GM18870 (cell line): Measurements from ENCODE around the gene SAMD14.

Experiments used
- ATAC-seq: cut with Tn5 transposase; IDR thresholded peaks from one replicate; pipeline ENCODE4 v1.9.1; 2021; ENCODE audit warnings: moderate library complexity; ENCODE audit not compliant: unreplicated experiment

The SAMD14 gene

DNA sequence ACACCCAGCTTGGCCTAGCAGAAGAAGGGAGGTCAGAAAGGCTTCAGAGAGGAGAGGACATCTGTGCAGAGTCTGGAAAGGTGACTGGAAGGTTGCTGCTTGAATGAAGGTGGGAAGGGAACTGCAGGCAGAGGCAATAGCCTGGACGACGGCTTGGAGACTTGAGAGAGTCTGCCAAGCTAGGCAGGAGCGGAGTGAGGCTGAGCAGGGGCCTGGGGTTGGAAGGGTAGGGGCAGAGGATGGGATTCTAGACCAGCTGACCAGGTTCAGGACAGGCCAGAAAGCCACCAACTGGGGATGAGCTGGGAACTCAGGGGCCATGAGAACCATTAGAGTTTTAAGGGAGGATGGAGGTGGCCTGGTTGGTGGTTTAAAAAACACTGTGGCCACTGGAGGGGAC is 35.5 kb upstream of the SAMD14 start:
- ATAC-seq: no peak

DNA sequence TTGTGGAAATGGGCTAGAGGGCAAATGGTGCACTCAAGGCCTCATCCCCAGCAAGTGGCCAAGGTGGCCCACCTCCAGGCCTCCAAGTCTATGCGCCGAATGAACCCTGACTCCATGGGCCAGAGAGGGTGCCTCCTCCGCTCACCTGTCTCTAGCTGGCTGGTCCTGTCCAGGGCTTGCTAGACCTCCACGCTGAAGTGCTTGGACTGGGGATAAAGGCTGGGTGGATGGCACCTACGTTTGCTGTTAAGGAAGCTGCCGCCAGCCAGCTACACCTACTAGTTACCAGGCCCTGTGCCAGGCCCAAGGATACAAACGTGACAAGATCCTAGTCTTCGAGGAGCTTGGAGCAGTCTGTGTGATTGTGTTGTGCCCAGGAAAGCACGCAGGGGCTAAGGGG is 35.1 kb upstream of the SAMD14 start:
- ATAC-seq: no peak

DNA sequence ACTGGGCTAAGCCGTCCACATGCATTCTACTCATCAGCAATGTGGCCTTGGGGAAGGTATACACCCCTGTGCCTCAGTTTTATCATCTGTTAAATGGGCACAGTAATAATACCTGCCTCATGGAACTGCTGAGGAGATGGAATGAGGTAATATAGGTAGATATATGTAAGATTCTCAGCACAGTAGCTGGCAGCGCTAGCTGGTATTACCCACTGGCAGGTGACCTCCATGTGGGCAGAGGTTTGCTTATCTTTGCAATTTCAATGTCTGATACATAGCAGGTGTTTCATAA is 34.7 kb upstream of the SAMD14 start:
- ATAC-seq: no peak

DNA sequence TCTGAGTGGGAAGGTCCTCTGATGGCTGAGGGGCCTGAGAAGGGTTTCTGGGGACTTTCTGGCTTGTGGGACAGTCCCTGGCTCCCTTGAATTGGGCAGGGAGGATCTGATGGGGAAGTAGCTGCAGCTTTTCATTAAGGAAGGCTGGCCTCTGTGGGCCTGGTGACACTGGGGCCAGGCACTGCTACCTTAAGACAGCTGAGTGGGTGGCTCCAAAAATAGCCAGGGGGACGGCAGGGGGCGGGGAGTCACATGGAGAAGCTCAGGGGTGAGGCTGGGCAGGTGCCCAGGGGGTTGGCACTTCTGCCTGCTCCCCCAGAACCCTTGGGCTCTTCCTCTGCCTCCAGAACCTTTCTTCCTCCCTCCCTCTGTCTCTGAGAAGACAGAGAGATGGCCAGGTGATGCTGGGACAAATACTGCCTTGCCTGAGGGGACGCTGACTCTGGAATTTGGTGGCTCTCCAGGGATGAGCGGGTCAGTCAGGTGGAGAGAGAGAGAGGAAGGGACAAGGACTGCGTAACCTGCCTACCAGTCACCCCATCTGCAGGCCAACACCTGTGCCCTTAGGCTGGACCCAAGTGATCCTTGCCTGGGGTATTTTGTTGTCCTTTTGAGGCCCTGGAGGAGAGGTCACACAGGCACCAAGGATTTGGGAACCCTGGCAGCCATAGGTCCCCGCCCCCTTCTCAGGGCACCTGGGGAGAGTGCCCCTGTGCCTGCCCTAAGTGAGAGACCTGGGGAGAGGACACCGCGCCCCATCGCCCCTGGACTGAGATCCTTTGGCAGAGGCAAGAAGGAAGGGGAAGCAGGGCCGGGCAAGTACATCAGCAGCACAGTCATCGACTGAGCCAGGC is 34.1 kb upstream of the SAMD14 start:
- no peak for ATAC-seq

DNA sequence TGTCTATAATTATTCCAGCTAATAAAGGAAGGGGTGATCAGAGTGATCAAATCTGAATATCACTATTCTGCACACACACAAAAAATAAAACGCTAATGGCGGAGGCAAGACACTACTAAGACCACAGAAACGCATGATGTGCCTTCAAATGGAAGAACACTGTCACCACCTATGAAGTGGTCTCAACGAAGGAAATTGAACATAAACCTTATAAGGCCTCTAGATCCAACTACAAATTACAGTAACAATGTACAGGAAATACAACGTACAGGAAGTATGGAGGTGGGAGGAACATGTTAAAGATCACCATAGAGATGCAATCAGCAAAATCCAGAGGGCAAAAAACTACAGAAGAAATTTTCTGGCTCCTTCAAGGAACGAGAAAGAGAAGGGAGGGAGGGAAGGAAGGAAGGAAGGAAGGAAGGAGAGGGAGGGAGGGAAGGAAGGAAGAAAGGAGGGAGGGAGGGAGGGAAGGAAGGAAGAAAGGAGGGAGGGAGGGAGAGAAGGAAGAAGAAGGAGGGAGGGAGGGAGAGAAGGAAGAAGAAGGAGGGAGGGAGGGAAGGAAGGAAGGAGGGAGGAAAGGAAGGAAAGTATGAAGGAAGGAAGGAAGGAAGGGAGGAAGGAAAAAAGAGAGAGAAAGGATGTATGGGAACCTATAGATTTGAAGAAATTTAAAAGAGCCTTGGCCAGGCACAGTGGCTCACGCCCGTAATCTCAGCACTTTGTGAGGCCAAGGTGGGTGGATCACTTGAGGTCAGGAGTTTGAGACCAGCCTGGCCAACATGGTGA is 32.7 kb upstream of the SAMD14 start:
- ATAC-seq: no peak

DNA sequence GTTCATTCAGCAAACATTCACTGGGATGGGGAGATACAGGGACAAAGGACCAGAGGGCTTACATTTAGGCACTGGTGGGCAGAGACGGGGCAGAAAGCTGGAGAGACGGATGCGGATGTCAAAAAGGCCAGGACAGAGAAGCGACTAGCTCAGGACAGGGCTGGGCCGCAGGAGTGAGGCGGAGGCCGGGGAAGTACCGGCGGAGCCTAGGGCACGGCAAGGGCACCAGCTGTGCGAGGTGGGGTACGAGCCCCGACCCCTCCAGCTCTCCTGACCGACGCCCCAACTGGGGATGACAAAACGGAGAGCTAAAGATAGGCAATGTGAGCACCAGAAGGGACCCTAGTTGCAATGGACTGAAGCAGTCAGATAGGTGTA is 31.9 kb upstream of the SAMD14 start:
- ATAC-seq: no peak

DNA sequence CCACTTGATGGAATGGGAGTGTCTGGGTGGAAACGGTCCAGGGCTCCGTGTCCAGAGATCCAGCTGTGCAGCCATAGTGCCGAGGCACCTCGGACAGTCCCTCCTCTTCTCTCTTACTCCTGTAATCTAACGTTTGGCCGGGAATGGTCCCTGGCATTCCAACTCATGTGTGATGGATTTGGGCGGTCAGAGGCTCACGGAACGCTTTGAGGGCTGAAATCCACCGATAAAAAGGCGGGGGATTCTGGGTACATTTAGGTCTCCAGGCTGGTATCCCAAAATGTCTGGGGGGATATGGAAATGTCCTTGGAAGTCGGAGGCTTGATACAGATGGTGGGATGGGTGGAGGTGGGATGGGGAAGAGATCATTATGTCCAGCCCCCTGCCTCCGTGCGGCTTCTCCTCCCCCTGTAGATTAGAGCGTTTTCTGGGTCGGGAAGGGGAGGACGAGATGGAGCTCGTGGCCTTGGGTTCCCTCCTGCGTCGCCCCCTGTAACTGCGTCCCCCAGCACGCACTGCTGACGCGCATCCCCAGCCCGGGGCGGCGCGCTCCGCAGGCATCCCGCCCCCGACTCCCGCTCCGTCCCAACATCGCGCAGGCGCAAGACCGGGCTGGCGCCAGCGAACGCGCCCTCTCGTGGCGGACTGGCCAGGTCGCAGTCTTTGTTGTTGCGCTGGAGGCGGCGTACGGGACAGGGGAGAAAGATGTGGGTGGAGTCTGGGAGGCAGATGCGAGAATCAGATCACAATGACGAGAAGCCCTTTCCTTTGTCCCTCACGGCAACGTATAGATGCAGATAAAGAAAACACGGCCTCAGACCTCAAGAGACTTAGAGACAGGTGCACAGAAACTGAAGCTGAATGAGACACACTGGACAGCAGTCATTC is 31.3 kb upstream of the SAMD14 start:
- peak; percentile 46 for ATAC-seq

DNA sequence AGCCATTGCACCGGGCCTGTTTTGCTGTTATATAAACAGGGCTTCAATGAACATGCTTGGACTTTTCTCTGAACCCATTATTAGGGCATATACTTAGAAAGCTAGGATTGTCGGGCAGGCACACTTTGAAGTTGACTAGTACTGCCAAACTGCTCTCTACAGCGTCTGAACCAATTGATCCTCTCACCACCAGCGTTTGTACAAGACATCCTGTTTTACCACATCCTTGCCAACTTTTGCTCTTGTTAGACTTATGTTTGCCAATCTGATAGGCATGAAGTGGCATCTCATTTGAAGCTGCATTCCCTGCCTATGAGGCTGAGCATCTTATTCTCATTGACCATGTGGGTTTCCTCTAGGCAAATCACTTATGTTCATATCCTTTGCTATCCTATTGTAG is 27.9 kb upstream of the SAMD14 start:
- ATAC-seq: no peak

DNA sequence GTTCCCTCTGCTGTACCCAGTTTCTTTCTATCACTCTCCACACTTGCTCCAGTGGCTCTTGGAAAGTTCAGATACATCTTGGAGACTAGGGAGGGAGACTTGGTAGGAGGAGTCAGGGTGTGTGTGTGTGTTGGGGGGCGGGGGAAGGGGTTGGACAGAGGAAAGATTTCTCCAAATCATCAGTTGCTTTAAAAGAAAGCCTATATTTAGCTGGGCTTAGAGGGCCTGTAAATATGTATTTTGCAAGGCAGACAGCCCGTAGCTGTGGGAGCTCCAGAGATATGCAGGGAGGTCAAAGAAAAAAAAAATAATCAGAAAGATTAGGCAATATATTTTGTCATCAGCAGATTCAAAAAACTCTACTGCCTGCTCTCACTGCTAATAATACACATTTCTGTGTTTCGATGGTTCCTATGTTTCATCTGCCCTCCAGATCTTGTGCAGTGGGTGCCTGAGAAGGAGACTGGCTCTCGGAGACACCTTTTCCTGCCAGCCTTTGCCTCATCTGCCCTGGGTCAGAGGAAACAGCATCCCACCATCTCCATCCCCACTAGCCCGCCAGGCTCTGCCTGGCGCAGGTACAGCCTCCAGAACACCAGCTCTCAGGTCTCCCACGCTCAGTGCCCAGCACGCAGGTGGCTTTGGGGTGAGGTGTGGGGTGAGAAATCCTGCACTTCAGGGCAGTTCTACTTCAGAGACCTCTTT is 25.3 kb upstream of the SAMD14 start:
- no peak for ATAC-seq

DNA sequence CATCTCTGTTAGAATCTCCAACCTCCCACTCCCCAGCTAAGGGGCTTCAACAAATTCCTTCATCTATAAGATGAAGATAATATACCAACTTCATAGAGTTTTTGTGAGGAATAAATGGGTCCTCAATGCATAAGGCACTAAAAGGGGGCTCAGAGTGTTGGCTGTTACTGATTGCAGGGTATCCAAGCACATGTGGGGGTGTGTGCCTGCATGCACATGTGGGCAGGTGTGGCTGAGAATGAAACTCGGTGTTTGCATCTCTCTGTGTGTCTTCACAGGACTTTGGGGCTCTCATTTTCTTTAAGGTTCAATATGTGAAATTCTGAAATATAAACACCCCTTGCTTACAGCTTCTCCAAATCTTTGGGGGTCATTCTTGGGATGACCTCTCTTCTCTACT is 24.6 kb upstream of the SAMD14 start:
- no peak for ATAC-seq

DNA sequence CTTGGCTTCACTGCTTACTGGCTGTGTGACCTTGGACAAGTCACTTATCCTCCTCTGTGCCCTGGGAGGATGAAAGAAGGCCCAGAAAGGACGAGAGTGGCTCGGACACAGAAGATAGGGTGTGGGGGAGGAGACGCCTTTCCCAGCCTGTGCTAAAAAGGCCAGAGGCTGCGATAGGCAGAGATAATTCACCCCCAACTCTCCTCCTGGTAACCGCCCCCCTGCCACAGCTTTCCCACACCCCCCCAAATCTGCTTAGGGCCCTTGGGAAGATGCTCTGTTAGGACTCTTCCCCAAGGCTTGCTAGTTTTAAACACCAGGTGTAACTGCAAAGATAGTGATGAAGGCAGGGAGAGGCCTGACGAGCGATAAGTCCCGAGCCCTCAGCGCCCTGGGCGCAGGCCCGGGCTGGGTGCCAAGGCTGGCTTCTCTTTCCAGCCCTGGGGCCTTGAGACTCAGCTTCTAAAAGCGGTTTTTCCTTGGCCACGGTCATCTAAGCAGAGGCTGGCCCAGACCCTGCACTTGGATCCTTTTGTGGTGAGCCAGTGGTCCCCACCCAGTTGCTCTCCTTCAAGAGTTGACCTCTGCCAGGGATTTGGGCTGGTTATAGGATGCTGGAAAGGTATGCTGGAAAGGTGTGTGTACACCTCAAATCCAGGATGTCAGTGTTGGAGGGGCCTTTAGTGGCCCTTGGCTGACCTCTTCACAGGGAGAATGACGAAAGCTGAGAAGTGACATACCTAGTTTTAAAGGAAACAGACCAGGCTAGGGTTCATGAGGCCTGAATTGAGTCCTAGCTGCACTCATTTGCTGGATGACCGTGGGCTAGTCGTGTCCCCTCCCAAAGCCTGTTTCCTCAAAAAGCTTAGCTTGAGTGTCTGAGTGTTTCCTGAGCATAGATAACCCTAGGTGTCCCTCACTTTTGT is 24.0 kb upstream of the SAMD14 start:
- no peak for ATAC-seq

DNA sequence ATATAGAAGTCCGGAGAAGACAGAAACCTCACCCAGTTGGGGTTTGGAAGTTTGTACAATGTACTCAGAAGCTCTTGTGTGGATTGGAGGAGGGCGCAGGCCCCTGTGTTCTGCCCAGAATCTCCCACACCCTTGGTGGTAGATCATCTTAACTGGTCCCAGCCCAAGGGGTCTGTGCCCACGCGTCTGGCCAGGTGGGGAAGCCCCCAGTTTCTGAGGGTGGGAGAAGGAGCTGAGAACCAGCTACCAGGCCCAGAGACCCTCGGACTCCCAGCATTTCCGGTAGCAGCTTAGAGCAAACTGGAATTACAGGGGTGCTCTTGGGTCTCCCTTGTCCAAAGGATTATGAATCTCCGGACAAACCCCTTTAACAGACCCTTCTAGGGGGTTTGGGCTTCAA is 22.8 kb upstream of the SAMD14 start:
- no peak for ATAC-seq

DNA sequence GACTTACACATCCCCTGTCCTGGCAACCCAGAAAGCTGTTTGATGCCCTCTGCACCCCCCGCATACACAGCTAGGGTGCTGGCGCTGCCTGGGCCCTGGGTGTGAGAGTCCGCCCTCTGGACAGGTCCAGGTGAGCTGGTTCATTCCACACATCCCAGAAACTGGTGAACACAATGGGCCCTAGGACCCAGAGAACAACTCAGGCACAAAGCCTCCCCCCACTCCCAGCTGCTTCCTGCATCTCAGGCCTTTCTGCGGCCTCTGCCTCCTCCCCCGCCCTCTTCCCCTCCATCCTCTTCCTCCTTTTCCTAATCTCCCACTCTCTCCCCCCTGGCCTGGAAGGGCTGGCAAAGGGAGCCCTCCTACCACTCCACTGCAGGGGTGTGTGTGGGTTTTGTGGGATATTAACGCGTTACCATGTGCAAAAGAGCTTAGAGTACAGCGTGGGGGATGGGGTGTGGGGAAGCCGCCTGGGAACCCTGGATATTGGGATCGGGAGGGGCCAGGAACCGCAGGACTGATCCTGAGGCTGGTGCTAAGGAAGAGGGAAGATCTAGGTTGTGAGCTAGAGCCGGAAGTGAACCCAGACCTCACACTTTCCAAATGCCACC is 22.1 kb upstream of the SAMD14 start:
- no peak for ATAC-seq

DNA sequence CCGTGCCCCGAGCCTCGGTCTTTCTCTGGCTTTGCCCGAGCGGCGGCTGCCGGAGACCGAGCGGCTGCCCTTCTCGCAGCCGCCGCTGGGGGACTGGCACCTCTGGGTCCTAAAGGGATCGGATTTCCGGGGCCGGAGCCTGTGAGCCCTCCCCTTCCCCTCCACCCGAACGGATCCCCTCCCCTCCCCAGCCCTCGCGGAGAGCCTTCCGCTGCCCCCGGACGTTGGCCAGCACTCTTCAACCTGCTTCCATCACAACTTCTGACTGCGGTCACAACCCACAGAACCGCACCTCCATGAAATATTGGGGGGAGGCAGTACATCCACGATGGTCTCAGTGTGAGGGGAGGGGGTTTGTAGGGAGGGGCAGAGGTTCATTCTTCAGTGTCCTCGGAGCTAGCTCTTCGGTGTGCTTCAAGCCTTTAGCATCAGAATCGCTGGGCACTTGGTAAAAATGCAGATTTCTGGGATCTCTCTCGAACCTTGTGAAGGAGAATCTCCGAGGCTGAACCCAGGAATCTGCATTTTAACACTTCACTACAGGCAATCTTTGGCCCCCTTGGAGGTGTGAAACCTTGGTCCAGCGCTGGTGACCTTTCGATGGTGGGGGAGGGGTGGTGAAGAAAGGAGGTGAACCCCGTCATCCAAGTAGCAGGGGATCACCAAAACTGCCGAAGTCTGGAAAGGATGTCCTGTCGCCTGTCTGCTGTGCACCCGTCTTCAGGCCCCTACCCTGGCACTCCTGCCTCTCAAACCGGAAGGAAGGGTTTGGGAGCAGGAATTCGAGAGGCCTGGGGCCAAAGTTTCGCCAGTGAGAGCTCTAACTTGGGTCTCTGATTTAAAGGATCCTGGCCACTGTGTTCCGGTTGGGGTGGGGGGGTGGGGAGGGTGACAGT is 21.3 kb upstream of the SAMD14 start:
- ATAC-seq: no peak

DNA sequence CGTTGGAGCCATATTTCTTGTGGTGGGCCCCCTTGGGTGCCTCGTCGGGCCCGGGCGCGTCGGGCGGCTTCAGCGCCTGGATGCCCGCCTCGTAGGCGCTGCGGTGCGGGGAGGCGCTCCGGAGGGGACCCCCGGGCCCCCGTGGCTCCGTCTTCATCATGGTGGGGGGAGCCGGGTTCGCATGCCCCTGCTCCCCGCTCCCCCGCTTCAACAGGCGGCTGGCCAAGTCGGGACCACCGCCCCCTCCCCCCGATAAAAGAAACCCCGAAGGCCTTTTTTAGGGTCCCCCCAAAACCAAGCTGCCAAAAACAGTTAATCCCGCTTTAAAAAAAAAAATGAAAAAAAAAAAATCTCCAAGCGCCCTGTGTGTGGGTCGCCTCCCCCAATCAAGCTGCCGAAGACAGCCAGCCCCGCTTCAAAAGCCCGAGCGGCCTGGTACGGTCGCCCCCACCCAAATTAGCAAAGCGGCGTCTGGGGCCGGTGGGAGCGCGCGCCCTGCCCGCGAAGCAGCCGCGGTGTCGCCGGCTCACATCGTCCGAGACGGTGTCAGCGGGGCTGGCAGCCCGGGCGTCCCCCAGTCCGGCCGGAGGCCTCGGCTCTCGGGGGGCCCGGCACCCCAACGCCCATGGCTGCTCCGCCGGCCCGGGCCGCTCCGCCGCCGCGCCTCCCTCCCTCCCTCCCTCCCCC is 20.5 kb upstream of the SAMD14 start, which contains the start of gene PPP1R9B:
Gene PPP1R9B (minus strand): TSS at position 324 of the 687 bp plus-strand sequence. CDS start 164 bp downstream, at position 160.
- ATAC-seq: no peak

DNA sequence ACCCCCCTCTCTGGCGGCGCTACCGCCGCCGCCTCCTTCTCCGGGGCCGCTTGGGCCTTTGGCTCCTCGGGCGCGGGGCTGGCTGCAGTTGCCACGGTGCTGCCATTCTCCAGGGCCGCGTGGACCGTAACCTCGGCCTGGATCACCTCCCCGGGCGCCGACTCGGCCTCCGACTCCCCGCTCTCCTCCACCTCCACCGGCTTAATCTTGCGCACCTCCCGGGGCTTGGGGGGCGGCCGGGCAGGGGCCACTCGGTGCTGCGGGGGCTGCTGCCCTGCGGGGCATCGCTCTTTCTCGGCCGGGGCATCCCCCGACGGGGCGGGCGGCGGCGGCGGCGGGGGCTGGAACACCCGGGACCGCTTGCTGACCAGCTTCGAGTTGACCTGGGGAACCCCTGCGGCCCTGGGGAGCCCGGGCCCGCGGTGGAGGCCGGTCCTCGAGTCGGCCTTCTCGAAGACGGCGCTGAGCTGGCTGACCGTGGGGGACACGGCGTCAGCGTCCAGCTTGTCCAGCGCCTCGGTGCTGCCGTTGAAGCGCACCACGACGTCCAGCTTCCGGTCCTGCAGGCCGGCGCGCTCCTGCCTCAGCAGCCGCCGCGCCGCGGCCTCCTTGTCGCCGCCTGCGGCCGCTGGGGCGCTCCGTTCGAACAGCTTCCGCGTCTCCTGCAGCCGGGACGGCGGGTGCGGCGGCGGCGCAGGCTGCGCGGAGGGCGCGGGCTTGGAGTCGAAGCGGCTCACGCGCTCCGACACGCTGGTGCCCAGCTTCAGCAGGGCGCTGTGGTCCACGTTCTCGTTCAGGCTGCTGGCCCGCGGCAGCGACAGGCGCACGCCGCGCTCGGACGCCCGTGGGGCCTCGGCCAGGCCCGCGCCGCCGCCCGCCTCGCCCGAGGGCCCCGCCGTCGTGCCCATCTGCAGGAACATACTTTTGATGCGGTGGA is 19.7 kb upstream of the SAMD14 start:
- no peak for ATAC-seq

DNA sequence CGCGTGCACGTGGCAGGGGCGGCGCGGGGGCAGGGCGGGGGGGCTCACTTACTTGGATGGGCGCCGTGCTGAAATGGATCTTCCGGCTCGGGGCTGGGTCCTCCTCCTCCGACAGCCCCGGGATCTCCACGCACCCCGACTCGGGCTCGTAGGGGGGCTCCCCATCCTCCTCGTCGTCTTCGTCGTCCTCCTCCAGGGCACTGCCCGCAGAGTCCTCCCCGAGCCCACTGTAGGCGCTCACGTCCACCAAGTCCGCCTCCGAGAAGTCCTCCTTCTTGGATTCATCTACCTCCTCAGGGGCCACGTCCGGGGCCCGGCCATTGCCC is 19.1 kb upstream of the SAMD14 start:
- ATAC-seq: no peak
